Right lobe of liver (tissue), 4 donors: Measurements from ENCODE around the gene AGO1.
A peak's percentile ranks its signal among the peaks of the same experiment; 100 is the strongest.

Experiments
- CTCF ChIP-seq, 4 donors: fragments of 200-600 bp in 3 of 4; fragments of 450-650 bp in 1 of 4; IDR thresholded peaks; one replicate each; pipeline versions ENCODE4 v1.5.1 to v1.8.0; 2016 to 2022; ENCODE audit warnings: antibody characterized with exemption in 4 of 4, mild to moderate bottlenecking in 2 of 4
- POLR2A ChIP-seq: fragments of 450-650 bp; IDR thresholded peaks from one replicate; pipeline ENCODE4 v1.6.1; 2017; ENCODE audit warnings: antibody characterized with exemption, mild to moderate bottlenecking
- donor health status: DM: no; HTN: no; CAD: no.
- donor health status: DM: no; HTN: no; CAD: no.
- donor health status: DM: no; HTN: yes; CAD: no.

GRCh38 chr1:35857830-35858229 lies 25.2 kb upstream of the AGO1 start:
- TF ChIP-seq CTCF (IDR thresholded peaks at IDR 0.05) (peak in 3 of 4 donors; percentile 9 to 31 (median 18)), POLR2A (no peak)
